ENCODE results near the gene P2RY6. TPM values are rescaled to one million over a fixed set of nuclear protein-coding genes. Genes with fewer than 3 reads are reported as not detected.

Gene P2RY6
- total RNA-seq, 1 experiment from 2014 or later: not detected

DNA sequence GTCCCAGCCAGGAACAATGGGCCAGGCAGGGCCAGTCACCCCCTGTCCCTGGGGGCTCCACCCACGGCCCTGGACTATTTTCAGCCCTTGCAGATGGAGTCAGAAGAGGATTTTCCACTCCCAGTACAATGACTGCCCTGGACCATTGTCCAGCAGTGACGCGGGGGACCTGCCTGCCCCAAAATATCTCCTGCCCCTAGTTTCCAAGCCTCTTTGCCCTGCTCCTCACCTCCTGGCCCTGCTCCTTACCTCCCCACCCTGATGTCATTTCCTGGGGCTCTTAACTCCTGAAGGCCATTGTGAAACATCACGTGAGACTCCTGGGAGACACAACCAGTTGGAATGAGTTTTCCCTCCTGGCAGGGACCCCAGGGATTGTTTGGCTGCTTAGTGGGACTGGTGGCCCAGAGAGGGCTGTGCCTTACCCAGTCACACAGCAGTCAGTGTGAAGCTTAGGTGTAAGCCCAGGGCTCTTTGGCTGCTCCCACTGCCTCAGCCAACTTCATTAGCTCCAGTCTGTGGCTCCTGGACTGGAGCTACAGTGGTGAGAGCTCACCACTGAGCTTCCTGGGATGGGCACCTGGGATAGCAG is 31.9 kb upstream of the P2RY6 start:
- TF ChIP-seq, protein P1, sequence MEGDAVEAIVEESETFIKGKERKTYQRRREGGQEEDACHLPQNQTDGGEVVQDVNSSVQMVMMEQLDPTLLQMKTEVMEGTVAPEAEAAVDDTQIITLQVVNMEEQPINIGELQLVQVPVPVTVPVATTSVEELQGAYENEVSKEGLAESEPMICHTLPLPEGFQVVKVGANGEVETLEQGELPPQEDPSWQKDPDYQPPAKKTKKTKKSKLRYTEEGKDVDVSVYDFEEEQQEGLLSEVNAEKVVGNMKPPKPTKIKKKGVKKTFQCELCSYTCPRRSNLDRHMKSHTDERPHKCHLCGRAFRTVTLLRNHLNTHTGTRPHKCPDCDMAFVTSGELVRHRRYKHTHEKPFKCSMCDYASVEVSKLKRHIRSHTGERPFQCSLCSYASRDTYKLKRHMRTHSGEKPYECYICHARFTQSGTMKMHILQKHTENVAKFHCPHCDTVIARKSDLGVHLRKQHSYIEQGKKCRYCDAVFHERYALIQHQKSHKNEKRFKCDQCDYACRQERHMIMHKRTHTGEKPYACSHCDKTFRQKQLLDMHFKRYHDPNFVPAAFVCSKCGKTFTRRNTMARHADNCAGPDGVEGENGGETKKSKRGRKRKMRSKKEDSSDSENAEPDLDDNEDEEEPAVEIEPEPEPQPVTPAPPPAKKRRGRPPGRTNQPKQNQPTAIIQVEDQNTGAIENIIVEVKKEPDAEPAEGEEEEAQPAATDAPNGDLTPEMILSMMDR (conservative IDR thresholded peaks at IDR 0.05): no peak; the same call in 2 of the 3 replicates
- Histone ChIP-seq H2BK120ac (ENCODE audit: low read depth, low read length, poor library complexity, severe bottlenecking) (no peak overlapping the region), H3K27ac (ENCODE audit: insufficient read length, low read depth, low read length) (no peak overlapping the region), H2BK15ac (ENCODE audit: low read depth, low read length) (no peak overlapping the region), H4K5ac (ENCODE audit: insufficient read length, low read depth, low read length) (no peak overlapping the region), H3K18ac (ENCODE audit: insufficient read length, low read depth, low read length) (peak overlapping the region; percentile 21), H3K79me1 (ENCODE audit: insufficient read depth, low read depth, low read length, poor library complexity, severe bottlenecking) (no peaks in the 10 kb centered on the region), H2BK12ac (ENCODE audit: insufficient read length, low read depth, low read length) (no peak overlapping the region), H3K23me2 (ENCODE audit: insufficient read length, low read depth, low read length, poor library complexity, severe bottlenecking) (no peaks in the 10 kb centered on the region), H3K27me3 (ENCODE audit: insufficient read depth, low read length) (no peaks in the 10 kb centered on the region; the same call in 1 of the 2 replicates), H2AK5ac (ENCODE audit: insufficient read length, low read length) (no peak overlapping the region), H2BK20ac (ENCODE audit: low read depth, low read length, poor library complexity, severe bottlenecking) (no peak overlapping the region), H3K9me3 (ENCODE audit: control insufficient read depth, low read depth, low read length) (no peaks in the 10 kb centered on the region), H3K79me2 (ENCODE audit: insufficient read depth, low read length) (no peaks in the 10 kb centered on the region), H4K8ac (replicated peaks; ENCODE audit: insufficient read length, low read depth, low read length) (no peak overlapping the region), H3T11ph (ENCODE audit: low read length) (no peak overlapping the region), H4K20me1 (ENCODE audit: control insufficient read depth, insufficient read depth, insufficient read length) (no peaks in the 10 kb centered on the region), H3K4me2 (ENCODE audit: insufficient read depth, insufficient read length, low read length) (no peak overlapping the region), H2AFZ (ENCODE audit: low read length) (no peak overlapping the region), H3K23ac (ENCODE audit: insufficient read length, low read depth, low read length) (no peak overlapping the region), H3K4me1 (ENCODE audit: insufficient read depth, low read length) (no peaks in the 10 kb centered on the region; the same call in 1 of the 2 replicates), H4K91ac (ENCODE audit: insufficient read length, low read depth, low read length) (no peak overlapping the region), H3K14ac (ENCODE audit: insufficient read depth, low read length) (no peak overlapping the region; the same call in 1 of the 2 replicates), H3K56ac (ENCODE audit: insufficient read length, low read depth, low read length) (no peak overlapping the region), H3K9ac (ENCODE audit: extremely low read depth, insufficient read length, low read length) (no peak overlapping the region), H2BK5ac (ENCODE audit: insufficient read length, low read length) (no peak overlapping the region), H3K4ac (ENCODE audit: low read depth, low read length) (no peak overlapping the region)
- no peaks in the 10 kb centered on the region for H3K9me3 Mint-ChIP-seq
- peaks cover 4% of the 10 kb centered on the region for H3K27me3 Mint-ChIP-seq (ENCODE audit: low read depth)
- no peaks in the 10 kb centered on the region; a peak in 1 of 7 replicates for H3K36me3 Mint-ChIP-seq (ENCODE audit: insufficient read depth in 1 of 3, low read depth in 3 of 3)
- H3K27ac Mint-ChIP-seq: no peak overlapping the region
- WGBS (ENCODE audit: extremely low coverage, insufficient read length, low lambda C conversion rate): no CpG with 5 or more reads among the region's 4 CpGs
- DNase-seq: peak; percentile 27
- peaks cover 18 to 23% of the 10 kb centered on the region in 2 experiments for H3K4me1 Mint-ChIP-seq
- H3K4me3 Mint-ChIP-seq: no peak overlapping the region

All from H9 (cell line).